ENCODE measurements around the gene UCN3.

DNA sequence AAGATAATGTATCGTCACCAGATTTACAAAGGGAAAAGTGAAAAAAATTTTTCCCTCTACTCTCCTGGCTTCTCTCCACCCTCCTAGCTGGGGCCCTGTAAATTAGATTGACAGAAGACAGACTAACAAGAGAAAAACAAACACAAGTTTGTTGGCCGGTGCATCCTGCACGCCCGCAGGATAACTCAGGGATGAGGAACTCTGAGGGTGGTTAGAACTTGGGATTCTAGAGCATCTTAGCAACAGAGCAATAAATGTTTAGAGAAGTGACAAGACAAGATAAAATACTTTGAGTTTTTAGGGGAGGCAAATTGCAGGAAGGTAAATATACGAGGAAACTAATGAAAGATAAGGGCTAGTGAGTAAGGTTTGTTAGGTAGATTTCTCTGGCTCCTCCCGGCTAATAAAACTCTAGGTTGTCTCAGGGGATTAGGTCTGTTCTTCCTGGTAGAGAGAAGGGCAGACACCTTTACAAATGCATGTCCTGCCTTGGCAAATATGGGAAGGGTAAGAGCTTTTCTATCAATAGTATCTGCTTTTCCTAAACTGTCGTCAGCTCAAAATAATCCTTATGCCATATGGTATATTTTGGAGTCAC lies 4.3 kb upstream of the UCN3 start:
- no peak for TF ChIP-seq EZH2 (IDR thresholded peaks at IDR 0.05; ENCODE audit: borderline replicate concordance, insufficient read depth, low read length, poor library complexity, severe bottlenecking)
- TF ChIP-seq, protein P1, sequence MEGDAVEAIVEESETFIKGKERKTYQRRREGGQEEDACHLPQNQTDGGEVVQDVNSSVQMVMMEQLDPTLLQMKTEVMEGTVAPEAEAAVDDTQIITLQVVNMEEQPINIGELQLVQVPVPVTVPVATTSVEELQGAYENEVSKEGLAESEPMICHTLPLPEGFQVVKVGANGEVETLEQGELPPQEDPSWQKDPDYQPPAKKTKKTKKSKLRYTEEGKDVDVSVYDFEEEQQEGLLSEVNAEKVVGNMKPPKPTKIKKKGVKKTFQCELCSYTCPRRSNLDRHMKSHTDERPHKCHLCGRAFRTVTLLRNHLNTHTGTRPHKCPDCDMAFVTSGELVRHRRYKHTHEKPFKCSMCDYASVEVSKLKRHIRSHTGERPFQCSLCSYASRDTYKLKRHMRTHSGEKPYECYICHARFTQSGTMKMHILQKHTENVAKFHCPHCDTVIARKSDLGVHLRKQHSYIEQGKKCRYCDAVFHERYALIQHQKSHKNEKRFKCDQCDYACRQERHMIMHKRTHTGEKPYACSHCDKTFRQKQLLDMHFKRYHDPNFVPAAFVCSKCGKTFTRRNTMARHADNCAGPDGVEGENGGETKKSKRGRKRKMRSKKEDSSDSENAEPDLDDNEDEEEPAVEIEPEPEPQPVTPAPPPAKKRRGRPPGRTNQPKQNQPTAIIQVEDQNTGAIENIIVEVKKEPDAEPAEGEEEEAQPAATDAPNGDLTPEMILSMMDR (IDR thresholded peaks at IDR 0.05; ENCODE audit: poor library complexity, severe bottlenecking): no peak
